Subcutaneous abdominal adipose tissue (tissue), 5 donors: ENCODE results near the gene NANOGP8.

Experiments
- H3K27ac ChIP-seq: one replicate; pipeline ENCODE4 v1.7.0; 2013; ENCODE audit warnings: low read depth, mild to moderate bottlenecking, inconsistent platforms, low read length, moderate library complexity
- H3K27me3 ChIP-seq, 5 donors: one replicate each; pipeline ENCODE4 v1.7.0; 2013; ENCODE audit warnings: low read length in 5 of 5, inconsistent platforms in 1 of 5; ENCODE audit not compliant: control insufficient read depth in 5 of 5, insufficient read depth in 4 of 5
- H3K36me3 ChIP-seq, 5 donors: one replicate each; pipeline ENCODE4 v1.7.0; 2013; ENCODE audit warnings: low read length in 5 of 5; ENCODE audit not compliant: control insufficient read depth in 5 of 5, insufficient read depth in 5 of 5
- H3K4me1 ChIP-seq, 5 donors: one replicate each; pipeline ENCODE4 v1.7.0; 2013; ENCODE audit warnings: low read length in 5 of 5, mild to moderate bottlenecking in 3 of 5, moderate library complexity in 1 of 5; ENCODE audit not compliant: control insufficient read depth in 5 of 5, insufficient read depth in 5 of 5
- H3K4me3 ChIP-seq, 5 donors: one replicate each; pipeline ENCODE4 v1.7.0; 2013; ENCODE audit warnings: low read length in 5 of 5, low read depth in 1 of 5
- H3K9ac ChIP-seq, 5 donors: one replicate each; pipeline ENCODE4 v1.7.0; 2013; ENCODE audit warnings: low read length in 5 of 5, mild to moderate bottlenecking in 4 of 5, moderate library complexity in 3 of 5
- H3K9me3 ChIP-seq, 5 donors: one replicate each; pipeline ENCODE4 v1.7.0; 2013; ENCODE audit warnings: low read length in 5 of 5; ENCODE audit not compliant: control insufficient read depth in 5 of 5
- donor health status: healthy.
- donor health status: healthy.
- donor health status: healthy.
- donor health status: healthy.
- donor health status: healthy.

The NANOGP8 gene

DNA sequence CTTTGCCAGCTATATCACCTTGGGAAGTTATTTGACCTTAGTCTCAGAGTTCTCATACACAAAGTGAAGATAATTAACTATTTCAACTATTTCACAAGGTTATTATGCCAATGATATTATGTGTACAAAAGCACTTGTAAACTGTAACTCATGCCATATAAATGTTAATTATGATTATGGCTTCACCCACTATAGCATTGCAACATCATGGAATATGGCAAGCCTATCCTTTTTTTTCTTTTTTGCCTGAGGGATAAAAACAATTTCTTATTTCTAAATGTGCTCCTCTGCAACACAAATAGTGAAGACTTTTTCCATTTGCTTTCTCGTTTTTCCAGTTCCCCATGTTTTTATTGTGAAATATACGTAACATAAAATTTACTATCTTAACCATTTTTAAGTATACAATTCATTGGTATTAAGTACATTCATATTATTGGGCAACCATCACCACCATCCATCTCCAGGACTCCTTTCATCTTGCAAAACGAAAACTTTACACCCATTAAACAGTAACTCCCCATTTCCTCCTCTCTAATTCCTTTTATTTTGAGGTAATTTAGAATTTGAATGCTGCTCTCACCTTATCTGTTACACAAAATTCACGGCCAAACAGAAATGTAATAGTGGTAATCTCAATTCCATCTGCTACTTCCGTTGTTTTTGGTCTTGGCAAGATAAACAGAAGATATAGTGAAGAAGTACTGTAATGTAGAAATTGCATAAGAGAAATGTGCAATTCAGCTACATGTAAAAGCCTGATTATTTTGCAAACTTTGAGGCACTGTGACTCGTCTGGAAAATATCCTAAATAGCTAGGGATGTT, 46.3 kb downstream of the NANOGP8 start:
- Histone ChIP-seq H3K27ac (no peak overlapping the region), H3K4me1 (peaks cover 0 to 5% (median 2%) of the 10 kb centered on the region in 5 donors), H3K27me3 (no peaks in the 10 kb centered on the region), H3K9me3 (no peaks in the 10 kb centered on the region), H3K9ac (no peak overlapping the region), H3K36me3 (no peaks in the 10 kb centered on the region), H3K4me3 (no peak overlapping the region)
